ENCODE data around the gene TF.

The TF gene

GRCh38 chr3:133838296-133838789, 92.2 kb downstream of the TF start:
- no peak for DNase-seq

GRCh38 chr3:133838916-133839800, 93.0 kb downstream of the TF start:
- no peak for DNase-seq

GRCh38 chr3:133840055-133840737, 94.0 kb downstream of the TF start:
- DNase-seq = no peak

GRCh38 chr3:133840767-133841166, 94.6 kb downstream of the TF start:
- no peak for DNase-seq

- DNase-seq = no peak
Observed at GRCh38 chr3:133841196-133841595, 95.0 kb downstream of the TF start.

GRCh38 chr3:133842158-133842557, 96.0 kb downstream of the TF start:
- no peak for DNase-seq

- DNase-seq = peak; percentile 7
Observed at GRCh38 chr3:133843634-133844033, 97.4 kb downstream of the TF start.

GRCh38 chr3:133845127-133845526, 98.9 kb downstream of the TF start:
- DNase-seq = no peak

All from fibroblast of upper back skin (primary cell).